Stimulated activated effector memory CD8-positive, alpha-beta T cell treated with anti-CD3 and anti-CD28 coated beads, Interleukin-12 subunit alpha, Interleukin-12 subunit beta, amount 100 ng/mL, for 72 hours (primary cell): ENCODE results near the gene GRP.

Experiments used
- ATAC-seq: fragments of 150-1000 bp; cut with Tn5 transposase; 2 replicates; pipeline ENCODE4 v1.10.0; 2021
- DNase-seq, 2 donors: peaks; one replicate each; pipeline ENCODE4 v3.0.0; 2021 to 2022; ENCODE audit warnings: low spot score in 2 of 2
- H3K27ac Mint-ChIP-seq: one replicate; pipeline ENCODE4 v1.8.0; 2022; ENCODE audit warnings: mild to moderate bottlenecking, mixed read lengths
- H3K36me3 Mint-ChIP-seq: one replicate; pipeline ENCODE4 v1.8.0; 2022; ENCODE audit warnings: mild to moderate bottlenecking, mixed read lengths
- H3K4me1 Mint-ChIP-seq: one replicate; pipeline ENCODE4 v1.8.0; 2022; ENCODE audit warnings: mixed read lengths
- H3K4me3 Mint-ChIP-seq: one replicate; pipeline ENCODE4 v1.8.0; 2022; ENCODE audit warnings: mild to moderate bottlenecking, mixed read lengths
- H3K9me3 Mint-ChIP-seq: one replicate; pipeline ENCODE4 v1.8.0; 2022; ENCODE audit warnings: mixed read lengths

GRP gene

GRCh38 chr18:59218018-59218417, 1.9 kb upstream of the GRP start:
- Mint-ChIP-seq H3K4me3 (no peak overlapping the region), H3K4me1 (peaks cover 15% of the 10 kb centered on the region), H3K9me3 (no peaks in the 10 kb centered on the region), H3K36me3 (no peaks in the 10 kb centered on the region), H3K27ac (no peak overlapping the region)
- no peak for DNase-seq
- no peak for ATAC-seq

GRCh38 chr18:59220164-59220783, 316 bp downstream of the GRP start:
- ATAC-seq (no peak), DNase-seq (no peak)
- no peak overlapping the region for H3K4me3 Mint-ChIP-seq
- H3K36me3 Mint-ChIP-seq, result no peaks in the 10 kb centered on the region
- H3K9me3 Mint-ChIP-seq, result no peaks in the 10 kb centered on the region
- H3K27ac Mint-ChIP-seq, result no peak overlapping the region
- peaks cover 15% of the 10 kb centered on the region for H3K4me1 Mint-ChIP-seq

DNA sequence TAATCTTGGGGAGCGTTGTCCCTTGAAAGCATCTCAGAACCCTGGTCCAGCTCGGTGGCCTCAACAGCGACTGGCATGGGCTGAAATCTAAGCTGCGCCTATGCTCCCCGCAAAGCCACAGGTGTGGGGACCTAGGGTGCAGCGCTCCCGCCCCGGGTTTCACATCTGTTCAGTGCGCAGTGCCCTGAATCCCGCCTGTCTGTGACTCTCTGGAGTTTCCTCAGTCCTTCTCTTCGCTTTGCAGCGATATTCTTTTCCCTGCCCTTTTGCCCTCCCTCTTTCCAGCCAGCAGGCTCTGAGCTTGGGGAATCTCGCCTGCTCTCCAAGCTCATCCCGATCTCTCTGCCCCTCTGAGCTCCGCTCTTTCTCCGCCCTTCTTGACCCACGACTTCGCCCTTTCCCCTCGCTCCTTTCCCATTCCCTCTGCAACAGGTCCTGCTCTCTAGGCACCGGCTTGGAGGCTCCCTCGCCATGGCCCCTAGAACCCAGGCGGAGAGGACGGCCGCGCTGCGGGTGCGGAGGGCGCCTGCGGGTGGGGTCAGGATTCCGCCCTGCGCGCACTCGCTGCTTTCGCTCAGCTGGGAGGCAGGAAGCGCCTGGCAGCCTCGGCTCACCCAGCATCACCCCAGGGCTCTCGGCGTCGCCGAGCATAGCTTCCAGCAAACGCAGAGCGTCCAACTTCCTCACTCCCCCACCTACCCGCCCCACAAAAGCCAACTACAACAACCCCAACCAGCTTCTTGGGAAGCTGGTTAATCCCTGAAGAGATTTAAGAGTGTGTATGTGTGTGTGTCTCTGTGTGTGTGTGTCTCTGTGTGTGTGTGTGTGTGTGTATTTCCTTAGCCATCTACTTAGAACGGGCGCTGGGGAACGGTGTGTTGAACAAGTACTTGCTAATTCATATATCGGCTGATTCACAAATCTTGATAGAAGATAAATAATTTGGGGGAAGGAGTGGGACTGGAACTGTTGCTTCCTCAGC, 1.1 kb downstream of the GRP start:
- no peak overlapping the region for H3K27ac Mint-ChIP-seq
- no peaks in the 10 kb centered on the region for H3K36me3 Mint-ChIP-seq
- ATAC-seq (peak; percentile 47), DNase-seq (no peak)
- H3K4me1 Mint-ChIP-seq, result peaks cover 15% of the 10 kb centered on the region
- no peaks in the 10 kb centered on the region for H3K9me3 Mint-ChIP-seq
- no peak overlapping the region for H3K4me3 Mint-ChIP-seq

GRCh38 chr18:59222341-59222740, 2.4 kb downstream of the GRP start:
- no peak for ATAC-seq
- Mint-ChIP-seq H3K27ac (no peak overlapping the region), H3K4me1 (peaks cover 15% of the 10 kb centered on the region)

GRCh38 chr18:59228351-59228750, 8.4 kb downstream of the GRP start:
- H3K4me3 Mint-ChIP-seq, result no peak overlapping the region
- no peak overlapping the region for H3K27ac Mint-ChIP-seq
- no peaks in the 10 kb centered on the region for H3K36me3 Mint-ChIP-seq

More at GRCh38 chr18:59222341-59222740, 2.4 kb downstream of the GRP start:
- no peak for DNase-seq
- no peaks in the 10 kb centered on the region for H3K9me3 Mint-ChIP-seq
- H3K36me3 Mint-ChIP-seq, result no peaks in the 10 kb centered on the region
- no peak overlapping the region for H3K4me3 Mint-ChIP-seq

GRCh38 chr18:59229191-59229590, 9.2 kb downstream of the GRP start:
- no peaks in the 10 kb centered on the region for H3K9me3 Mint-ChIP-seq
- H3K27ac Mint-ChIP-seq, result no peak overlapping the region
- ATAC-seq, result no peak
- H3K36me3 Mint-ChIP-seq, result no peaks in the 10 kb centered on the region
- no peak for DNase-seq
- H3K4me3 Mint-ChIP-seq, result no peak overlapping the region
- no peaks in the 10 kb centered on the region for H3K4me1 Mint-ChIP-seq

More at GRCh38 chr18:59228351-59228750, 8.4 kb downstream of the GRP start:
- no peak for ATAC-seq
- Mint-ChIP-seq H3K4me1 (no peaks in the 10 kb centered on the region), H3K9me3 (no peaks in the 10 kb centered on the region)
- no peak for DNase-seq

- no peak for ATAC-seq
- Mint-ChIP-seq H3K4me1 (no peaks in the 10 kb centered on the region), H3K9me3 (no peaks in the 10 kb centered on the region), H3K27ac (no peak overlapping the region), H3K4me3 (no peak overlapping the region), H3K36me3 (no peaks in the 10 kb centered on the region)
- DNase-seq, result no peak
Measured at GRCh38 chr18:59229701-59230443, 9.9 kb downstream of the GRP start.

DNA sequence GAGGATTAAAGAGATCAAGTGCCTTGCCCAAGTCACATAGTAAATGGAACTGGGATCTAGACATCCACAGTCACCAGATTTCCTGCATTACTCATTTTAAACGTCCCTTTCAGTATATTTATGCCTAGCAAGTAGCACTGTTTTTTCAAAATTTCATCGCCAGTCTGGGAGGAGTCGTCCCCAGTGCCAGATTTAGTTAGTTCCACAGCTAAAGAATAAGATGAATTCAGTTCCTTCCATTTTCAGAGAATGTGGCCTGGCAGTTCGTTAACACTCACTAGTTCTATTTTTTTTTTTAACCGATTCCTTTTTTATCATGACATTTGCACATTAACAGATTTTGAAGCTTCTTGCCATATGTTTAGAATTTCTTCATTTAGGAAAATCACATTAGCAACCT, 11.2 kb downstream of the GRP start:
- Mint-ChIP-seq H3K36me3 (no peaks in the 10 kb centered on the region), H3K9me3 (no peaks in the 10 kb centered on the region), H3K4me3 (no peak overlapping the region), H3K27ac (no peak overlapping the region), H3K4me1 (no peaks in the 10 kb centered on the region)
- ATAC-seq (no peak), DNase-seq (no peak)

DNA sequence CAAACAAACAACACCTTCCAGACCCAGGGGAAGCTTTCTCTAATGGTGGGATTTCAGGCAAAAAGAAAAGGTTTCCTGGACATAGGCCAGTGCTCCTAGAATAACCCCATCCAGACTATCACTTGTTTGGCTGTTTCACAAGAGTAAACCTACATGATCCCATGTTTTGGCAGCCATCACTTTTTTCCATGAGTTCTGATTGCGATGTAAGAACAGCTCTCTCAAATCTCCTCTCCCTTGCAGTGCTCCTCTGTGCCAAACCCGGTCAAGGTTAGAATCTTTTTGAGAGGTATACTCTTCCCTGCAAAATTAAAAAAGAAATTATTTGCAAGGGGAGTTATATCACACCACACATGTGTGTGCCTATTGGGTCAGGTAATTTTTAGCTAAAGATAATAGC, 11.9 kb downstream of the GRP start:
- no peaks in the 10 kb centered on the region for H3K4me1 Mint-ChIP-seq
- no peak for ATAC-seq
- no peak overlapping the region for H3K4me3 Mint-ChIP-seq
- H3K36me3 Mint-ChIP-seq, result no peaks in the 10 kb centered on the region
- no peak overlapping the region for H3K27ac Mint-ChIP-seq
- H3K9me3 Mint-ChIP-seq, result peaks cover 2% of the 10 kb centered on the region
- no peak for DNase-seq

- no peak overlapping the region for H3K27ac Mint-ChIP-seq
- ATAC-seq (no peak), DNase-seq (no peak)
- H3K9me3 Mint-ChIP-seq, result peaks cover 2% of the 10 kb centered on the region
- H3K36me3 Mint-ChIP-seq, result no peaks in the 10 kb centered on the region
- H3K4me3 Mint-ChIP-seq, result no peak overlapping the region
- no peaks in the 10 kb centered on the region for H3K4me1 Mint-ChIP-seq
Measured at GRCh38 chr18:59232309-59233016, 12.5 kb downstream of the GRP start.

GRCh38 chr18:59233017-59233410, 13.1 kb downstream of the GRP start:
- Mint-ChIP-seq H3K27ac (no peak overlapping the region), H3K4me3 (no peak overlapping the region), H3K4me1 (no peaks in the 10 kb centered on the region), H3K9me3 (peaks cover 2% of the 10 kb centered on the region), H3K36me3 (no peaks in the 10 kb centered on the region)
- ATAC-seq (no peak), DNase-seq (no peak)

DNA sequence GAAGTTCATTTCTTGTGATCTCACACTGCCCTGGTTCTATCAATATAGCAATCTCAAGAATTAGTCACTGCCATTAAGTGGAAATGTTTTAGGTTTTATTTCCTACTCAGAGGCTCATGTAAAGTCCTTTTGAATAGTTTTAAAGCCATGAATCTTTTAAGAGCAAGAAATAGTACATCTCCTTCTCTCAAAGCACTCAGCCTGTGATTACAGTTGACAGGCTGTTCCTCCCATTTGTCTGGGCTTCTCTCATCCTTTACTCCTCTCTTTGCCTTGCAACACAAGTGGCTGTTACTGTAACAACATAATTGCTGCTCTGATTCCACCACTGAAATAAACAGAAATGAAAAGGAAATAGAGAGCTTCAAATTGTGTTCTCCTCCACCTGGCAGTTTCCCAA, 18.4 kb downstream of the GRP start:
- H3K9me3 Mint-ChIP-seq, result peaks cover 7% of the 10 kb centered on the region
- no peaks in the 10 kb centered on the region for H3K36me3 Mint-ChIP-seq
- DNase-seq (no peak), ATAC-seq (no peak)
- H3K4me3 Mint-ChIP-seq, result no peak overlapping the region
- H3K4me1 Mint-ChIP-seq, result no peaks in the 10 kb centered on the region
- H3K27ac Mint-ChIP-seq, result no peak overlapping the region

- Mint-ChIP-seq H3K9me3 (peaks cover 7% of the 10 kb centered on the region), H3K27ac (no peak overlapping the region), H3K4me1 (no peaks in the 10 kb centered on the region), H3K4me3 (no peak overlapping the region), H3K36me3 (no peaks in the 10 kb centered on the region)
- DNase-seq (no peak), ATAC-seq (no peak)
Measured at GRCh38 chr18:59239642-59240041, 19.7 kb downstream of the GRP start.

GRCh38 chr18:59242906-59243305, 22.9 kb downstream of the GRP start:
- Mint-ChIP-seq H3K4me1 (no peaks in the 10 kb centered on the region), H3K4me3 (no peak overlapping the region), H3K9me3 (peaks cover 4% of the 10 kb centered on the region), H3K27ac (no peak overlapping the region), H3K36me3 (no peaks in the 10 kb centered on the region)
- DNase-seq (no peak), ATAC-seq (no peak)

DNA sequence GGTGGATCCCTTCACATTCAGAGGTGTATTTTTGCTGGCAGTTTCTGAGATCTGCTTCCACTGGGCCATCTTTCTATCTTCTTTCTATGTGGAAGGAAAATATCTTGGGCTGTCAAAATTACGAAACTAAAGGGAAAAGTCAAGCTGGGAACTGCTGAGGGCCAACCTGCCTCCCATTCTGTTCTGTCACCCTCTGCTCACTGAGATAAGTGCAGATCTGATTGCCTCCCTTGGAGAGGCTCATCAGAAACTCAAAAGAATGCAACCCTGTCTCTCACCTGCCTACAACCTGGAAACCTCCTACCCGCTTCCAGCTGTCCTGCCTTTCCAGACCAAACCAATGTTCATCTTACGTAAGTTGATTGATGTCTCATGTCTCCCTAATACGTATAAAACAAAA, 26.8 kb downstream of the GRP start:
- DNase-seq (no peak), ATAC-seq (no peak)
- Mint-ChIP-seq H3K4me3 (no peak overlapping the region), H3K27ac (no peak overlapping the region), H3K36me3 (no peaks in the 10 kb centered on the region), H3K4me1 (no peaks in the 10 kb centered on the region), H3K9me3 (no peaks in the 10 kb centered on the region)
